LoVo (cell line): ENCODE data around the gene CFAP251.

Experiments used
- DNase-seq: peaks from one replicate; pipeline ENCODE4 v3.0.0-alpha.2; 2016; ENCODE audit warnings: low spot score

CFAP251 gene

GRCh38 chr12:121943926-121944325 is 25.5 kb downstream of the CFAP251 start:
- no peak for DNase-seq

GRCh38 chr12:121946313-121947025 is 28.1 kb downstream of the CFAP251 start:
- DNase-seq: no peak

DNA sequence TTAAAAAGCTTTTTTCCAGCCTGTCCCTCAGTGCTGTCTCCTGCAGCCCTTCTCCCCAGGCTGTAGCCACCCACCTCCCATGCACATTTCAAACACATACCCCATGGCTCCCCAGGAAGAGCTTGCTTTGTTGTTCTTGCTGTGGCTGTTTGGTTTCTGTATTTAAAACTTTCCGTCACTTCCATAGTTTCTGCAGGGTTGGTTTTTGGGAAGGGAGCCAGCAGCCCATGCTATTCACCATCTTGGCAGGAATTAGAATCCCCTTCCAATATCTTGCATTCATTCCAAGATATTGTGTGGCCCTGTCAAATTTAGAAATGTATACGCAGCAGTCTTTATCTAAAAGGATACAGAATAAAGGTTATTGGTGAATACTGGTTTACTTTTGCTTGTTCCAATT is 29.6 kb downstream of the CFAP251 start:
- no peak for DNase-seq

- no peak for DNase-seq
Measured at GRCh38 chr12:121949648-121950397, 31.4 kb downstream of the CFAP251 start.

DNA sequence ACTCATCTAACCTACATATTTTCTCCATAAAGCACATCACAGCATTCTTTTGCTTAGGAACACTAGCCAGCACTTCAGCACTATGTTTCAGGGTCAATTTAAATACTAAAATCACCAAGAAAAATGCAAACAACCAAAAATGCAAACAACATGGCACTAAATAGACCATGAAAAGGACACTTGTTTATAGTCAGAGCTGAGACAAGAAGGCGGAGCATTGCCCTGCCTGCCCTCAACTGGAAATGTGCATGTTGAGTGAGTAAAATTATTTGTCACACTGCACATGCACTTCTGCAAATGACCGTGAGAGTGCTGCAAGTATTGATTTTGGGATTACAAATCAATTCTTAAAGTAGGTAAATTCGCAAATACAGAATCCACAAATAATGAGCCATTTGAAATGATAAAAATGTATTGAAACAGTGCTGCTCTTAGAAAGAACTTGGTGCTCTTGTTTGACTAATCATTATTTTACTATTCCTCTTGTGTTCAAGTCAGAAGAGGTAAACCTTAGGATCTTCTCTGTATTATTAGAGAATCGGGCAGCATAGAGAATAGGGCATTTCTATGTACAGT is 34.8 kb downstream of the CFAP251 start:
- no peak for DNase-seq

DNA sequence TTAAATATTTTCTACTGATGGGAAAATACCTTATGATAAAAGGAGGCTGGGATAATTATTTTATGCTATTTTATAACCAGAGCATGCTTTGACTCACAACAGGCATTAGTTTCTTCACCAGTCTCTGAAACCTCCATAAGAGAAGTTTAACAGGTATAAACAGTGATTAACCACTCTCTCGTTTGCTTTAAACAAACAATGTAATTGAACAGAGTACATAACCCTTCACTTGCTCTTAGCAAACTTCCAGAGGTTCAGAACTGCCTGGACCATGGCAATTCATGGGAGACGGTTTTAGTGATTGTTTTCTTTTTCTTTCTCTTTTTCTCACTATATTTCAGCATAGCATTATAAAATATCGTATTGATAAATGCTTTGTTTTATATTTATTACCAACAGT is 35.3 kb downstream of the CFAP251 start:
- no peak for DNase-seq

DNA sequence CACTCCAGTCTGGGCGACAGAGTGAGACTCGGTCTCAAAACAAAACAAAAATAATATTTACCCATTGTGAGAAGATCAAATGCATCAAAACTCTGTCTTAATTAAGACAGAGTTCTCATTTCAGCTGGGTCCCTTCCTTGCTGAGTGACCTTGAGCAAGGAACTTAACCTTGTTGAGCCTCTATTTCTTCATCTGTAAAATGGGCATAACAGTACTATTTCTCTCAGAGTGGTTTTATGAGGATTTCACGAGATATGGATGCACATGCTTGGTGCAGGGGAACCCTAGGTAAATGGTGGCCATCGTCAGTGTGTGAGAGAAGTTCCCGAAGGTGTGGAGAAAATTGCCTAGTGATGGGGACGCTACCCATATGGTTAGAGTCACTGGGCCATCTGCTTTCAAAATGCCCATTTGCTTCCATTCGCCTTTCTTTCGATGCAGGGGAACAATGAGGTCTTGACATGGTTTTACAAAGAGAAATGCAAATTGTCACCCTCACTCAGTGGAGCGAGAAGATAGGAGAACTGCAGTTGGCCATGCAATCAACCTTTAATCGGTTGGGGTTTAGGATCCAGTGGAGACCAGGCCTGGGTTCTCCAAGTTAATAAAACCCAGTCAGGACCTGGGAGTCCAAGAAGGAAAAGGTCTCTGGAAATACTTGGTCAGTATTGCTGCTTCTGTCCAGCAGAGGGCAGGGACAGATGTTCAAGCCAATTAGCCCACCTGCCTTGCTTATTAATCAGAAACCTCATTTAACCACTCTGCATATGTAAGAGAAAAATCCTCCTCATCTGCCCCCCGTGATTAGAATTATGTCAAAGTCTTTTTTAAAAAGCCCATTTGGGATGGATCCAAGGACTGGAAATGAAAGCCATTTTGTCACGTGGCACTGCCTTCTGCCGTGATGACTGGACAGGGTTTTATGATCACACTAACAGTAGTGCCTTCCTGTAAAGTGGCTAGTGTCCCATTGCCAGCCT is 37.2 kb downstream of the CFAP251 start:
- DNase-seq: no peak

DNA sequence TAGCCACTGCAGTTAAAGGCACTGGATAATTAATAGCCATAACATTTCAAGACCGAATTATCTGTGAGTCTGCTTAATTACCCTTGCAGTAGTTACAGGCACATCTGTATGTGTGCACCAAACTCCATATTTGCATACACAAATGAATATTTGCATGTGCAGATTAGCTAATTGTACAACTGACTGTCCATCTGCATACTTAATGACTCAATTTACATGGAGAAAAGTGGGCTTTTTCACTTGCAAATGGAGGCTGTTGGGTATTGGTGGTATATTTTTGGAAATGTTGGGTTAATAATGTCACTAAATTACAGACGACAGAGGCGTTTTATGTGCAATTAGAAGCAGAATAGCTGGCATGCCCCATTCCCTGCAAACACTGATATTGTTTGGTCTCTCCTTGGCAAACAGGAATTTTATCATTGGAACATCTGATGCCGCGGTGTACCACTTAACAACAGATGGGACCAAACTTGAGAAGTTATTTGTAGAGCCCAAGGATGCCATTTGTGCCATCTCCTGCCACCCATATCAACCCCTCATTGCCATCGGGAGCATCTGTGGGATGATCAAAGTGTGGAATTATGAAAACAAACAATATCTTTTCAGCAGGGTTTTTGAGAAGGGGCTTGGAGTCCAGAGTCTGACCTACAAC is 39.6 kb downstream of the CFAP251 start:
- DNase-seq: no peak

DNA sequence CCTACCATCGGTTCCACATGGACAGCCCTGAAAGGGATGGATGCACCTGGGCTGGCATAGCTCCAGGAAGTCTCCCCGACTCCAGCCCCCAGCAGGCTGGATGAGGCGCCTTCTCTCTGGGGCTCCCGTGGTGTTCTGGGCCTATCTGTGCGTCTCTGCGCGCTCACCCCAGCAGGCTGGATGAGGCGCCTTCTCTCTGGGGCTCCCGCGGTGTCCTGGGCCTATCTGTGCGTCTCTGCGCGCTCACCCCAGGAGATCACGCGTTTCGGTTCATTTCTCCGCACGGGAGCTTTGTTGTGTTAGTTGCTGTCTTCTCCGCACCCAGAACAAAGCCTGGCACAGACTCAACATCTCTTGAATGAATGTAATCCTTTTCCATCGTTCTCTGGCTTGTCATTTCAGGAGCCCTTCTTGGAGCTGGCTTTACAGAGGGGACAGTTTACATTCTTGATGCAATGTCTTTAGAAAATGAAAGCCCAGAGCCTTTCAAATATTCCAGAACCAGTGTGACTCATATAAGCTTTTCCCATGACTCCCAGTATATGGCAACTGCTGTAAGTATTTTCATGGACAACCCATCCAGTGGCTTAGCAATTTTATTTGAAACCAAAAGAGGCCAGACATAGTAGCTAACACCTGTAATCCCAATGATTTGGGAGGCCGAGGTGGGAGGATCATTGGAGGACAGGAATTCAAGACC is 40.3 kb downstream of the CFAP251 start:
- no peak for DNase-seq

GRCh38 chr12:121960541-121960940 is 42.1 kb downstream of the CFAP251 start:
- no peak for DNase-seq

DNA sequence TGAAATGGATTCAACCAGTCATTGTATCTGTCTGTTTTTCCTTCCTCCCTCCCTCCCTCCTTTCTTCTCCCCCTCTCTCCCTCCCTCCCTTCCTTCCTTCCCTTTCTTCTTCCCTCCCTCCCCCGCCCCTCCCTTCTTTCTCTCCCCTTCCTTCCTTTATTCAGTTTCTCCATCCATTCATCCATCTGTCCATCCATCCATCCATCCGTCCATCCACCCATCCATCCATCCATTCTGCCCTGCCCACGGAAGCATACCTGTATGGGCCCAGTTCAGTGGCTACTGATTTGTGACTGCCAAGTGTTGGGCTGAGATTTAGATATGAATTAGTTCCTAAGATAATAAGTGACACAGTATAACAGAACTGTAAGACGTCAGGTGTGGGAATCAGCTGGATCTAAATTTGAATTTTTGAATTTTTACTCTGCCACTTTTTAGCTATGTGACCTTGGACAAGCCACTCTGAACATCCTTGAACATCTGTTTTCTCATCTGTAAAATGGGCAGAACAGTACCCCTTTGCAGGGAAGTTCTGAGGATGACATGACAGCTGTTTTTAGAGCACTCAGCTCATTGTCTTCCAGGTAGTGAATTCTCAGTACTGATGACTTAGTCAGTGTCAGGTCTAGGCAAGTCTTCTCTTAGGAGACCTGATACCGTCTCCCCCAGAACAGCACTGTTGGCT is 42.9 kb downstream of the CFAP251 start:
- DNase-seq: no peak

- DNase-seq: no peak
Measured at GRCh38 chr12:121963341-121964018, 45.1 kb downstream of the CFAP251 start.

DNA sequence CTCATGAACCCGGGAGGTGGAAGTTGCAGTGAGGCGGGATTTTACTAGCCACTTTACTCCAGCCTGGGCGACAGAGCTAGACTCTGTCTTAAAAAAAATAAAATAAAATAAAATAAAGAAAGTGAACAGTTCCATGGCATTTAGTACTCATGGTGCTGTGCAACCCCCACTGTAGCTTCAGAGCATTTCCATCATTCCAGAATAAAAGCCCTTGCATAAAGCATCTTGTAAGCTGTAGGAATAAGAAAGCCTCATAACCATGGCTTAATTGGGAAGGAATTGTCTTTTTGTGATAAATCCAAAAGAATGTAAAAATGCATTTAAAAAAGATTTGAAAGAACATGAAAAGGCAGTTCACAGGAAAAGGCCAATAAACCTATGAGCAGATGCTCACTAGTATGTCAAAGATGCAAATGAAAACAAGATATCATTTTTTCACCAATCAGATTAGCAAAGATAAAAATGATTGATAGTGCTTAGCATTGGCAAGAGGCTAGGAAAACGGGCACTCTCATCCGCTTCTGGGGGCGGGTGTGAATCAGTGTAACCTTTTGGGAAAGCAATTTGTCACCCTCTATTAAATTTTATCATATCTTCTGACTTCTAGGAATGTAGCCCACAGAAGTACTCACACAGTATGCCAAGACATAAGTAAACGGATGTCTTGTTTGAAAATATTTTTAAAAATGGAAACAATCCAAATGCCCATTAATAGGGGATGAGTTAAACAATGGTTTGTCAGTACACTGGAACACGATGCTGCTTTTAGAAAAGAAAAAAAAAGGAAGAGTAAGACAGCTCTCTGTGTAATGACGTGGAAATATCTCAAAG is 46.6 kb downstream of the CFAP251 start:
- no peak for DNase-seq

DNA sequence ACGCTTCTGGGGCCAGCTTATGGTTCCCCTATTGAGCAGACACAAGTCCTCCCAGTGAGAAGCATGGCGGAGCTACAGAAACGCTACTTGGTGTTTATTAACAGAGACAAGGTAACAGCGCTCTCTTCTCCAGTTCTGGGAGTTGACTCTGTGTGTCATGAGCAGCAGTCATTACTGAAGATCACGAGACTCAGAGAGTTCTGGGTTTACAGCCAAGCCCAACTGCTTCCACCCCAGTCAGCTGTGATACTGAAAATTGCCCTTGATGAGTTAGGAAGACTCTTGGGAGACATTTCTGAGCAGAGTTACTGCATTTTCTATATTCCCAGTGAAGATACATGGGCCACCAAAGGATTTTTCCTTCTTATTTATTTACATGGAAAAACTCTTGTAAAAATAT is 48.6 kb downstream of the CFAP251 start:
- no peak for DNase-seq

- DNase-seq: no peak
Measured at GRCh38 chr12:121968876-121969275, 50.5 kb downstream of the CFAP251 start.

DNA sequence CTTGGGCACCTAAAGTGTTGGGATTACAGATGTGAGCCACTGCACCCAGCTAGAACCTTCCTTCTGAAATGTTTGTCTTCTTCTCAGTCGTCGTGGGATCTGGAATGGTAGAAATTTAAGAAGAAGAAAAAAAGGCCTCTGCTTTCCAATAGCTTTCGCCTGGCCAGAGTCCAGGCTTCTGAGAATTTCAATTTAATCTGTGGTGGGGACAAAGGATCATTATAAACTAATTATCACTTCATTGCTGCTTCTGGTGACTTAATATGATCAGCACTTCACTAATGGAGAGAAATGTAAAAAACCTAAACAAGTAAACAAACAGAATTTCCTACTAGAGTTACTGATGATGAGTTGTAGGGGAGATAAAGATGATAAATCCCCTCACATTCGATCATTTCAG is 51.3 kb downstream of the CFAP251 start:
- no peak for DNase-seq

GRCh38 chr12:121970581-121971300 is 52.3 kb downstream of the CFAP251 start:
- no peak for DNase-seq
